ENCODE measurements around the gene CAPN1.
"Not testable (repeated sequence)": the region's sequence is repeated elsewhere in the genome, so short reads cannot be mapped to it uniquely, and the experiment has no call there.

The CAPN1 gene

GRCh38 chr11:65181569-65182257 is at the start of gene CAPN1:
Gene CAPN1 (plus strand): TSS chr11:65181928. CDS start chr11:65182702, 774 bp downstream.
- no peak for FAIRE-seq

DNA sequence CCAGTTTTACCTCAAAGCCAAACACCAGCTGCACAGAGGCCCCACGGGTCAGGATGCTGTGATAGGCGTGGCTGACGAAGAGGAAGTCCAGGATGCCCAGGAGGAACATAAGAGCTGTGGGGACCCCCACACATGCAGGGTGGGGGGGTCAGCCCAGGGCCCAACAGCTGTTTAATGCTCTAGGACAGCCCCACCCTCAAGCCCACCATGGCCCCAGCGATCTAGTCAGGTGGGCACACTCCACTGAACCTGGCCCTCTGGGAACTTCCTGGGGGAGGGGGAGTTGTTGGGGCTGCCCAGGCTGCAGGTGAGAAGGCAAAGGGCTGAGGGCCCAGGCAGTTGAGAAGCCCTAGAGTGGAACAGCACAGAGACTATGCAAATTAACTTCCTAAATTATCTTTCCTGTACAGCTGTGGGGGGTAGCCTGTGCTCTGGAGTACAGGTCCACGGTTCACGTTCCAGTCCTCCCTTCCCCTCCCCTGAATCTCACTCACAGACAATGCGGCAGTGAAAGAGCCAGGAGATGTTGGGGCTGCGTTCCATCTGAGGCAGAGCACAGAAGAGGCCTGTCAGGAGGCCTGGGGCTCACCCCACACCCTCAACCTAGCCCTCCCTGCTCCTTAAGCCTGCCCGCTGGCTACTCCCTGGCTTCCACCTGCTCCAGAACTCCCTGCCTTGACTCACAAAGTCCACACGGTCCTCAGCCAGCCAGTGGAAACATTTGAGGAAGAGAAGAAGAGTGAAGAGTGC is 49.3 kb upstream of the CAPN1 start:
- no peak for FAIRE-seq

- no peak for FAIRE-seq
Measured at GRCh38 chr11:65132988-65133700, 48.6 kb upstream of the CAPN1 start.

DNA sequence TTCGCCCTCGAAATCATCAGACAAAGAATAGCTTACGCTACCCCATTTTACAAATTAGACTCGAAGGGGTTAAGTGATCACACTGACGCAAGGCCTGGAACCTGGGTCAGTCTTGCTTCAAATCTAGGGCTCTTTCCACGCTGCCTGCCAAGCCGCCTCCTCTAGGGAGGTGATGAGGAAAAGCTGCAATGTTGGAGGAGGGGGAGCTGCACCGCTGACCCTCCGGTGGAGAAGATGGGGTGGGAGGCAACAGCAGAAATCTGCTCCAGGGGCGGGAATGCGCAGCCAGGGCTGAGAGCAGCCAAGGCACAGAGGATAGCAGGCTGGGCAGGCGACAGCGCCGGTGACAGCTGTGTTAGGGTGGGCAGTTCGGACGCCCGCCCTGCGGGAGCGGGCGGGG is 48.0 kb upstream of the CAPN1 start:
- FAIRE-seq, result no peak

GRCh38 chr11:65134240-65134951 is 47.3 kb upstream of the CAPN1 start, which contains the start of gene SYVN1:
Gene SYVN1 (minus strand): TSS chr11:65134519. CDS start chr11:65133601, 918 bp downstream.
- FAIRE-seq, result no peak

GRCh38 chr11:65134952-65135632 is 46.6 kb upstream of the CAPN1 start:
- peak; percentile 94 for FAIRE-seq

GRCh38 chr11:65135633-65136145 is 46.0 kb upstream of the CAPN1 start:
- FAIRE-seq, result no peak

- no peak for FAIRE-seq
Measured at GRCh38 chr11:65136515-65137096, 45.1 kb upstream of the CAPN1 start.

DNA sequence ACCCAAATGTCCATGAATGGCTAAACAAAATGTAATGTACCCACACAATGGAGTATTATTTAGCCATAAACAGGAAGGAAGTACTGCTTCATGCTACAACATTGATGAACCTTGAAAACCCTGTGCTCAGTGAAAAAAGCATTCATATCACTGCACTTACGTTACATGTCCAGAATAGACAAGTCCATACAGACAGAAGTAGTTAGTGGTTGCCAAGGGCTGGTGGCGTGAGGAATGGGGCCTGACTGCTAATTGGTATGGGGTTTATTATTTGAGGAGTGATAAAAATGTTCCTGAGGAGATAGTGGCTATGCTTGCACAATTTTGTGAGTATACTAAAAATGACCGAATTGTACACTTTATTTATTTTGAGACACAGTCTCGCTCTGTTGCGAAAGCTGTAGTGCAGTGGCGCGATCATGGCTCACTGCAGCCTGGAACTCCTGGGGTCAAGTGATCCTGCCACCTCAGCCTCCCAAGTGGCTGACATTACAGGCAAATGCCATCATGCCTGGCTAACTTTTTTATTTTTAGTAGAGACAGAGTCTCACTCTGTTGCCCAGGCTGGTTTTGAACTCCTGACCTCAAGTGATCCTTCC is 39.7 kb upstream of the CAPN1 start:
- FAIRE-seq, result no peak

DNA sequence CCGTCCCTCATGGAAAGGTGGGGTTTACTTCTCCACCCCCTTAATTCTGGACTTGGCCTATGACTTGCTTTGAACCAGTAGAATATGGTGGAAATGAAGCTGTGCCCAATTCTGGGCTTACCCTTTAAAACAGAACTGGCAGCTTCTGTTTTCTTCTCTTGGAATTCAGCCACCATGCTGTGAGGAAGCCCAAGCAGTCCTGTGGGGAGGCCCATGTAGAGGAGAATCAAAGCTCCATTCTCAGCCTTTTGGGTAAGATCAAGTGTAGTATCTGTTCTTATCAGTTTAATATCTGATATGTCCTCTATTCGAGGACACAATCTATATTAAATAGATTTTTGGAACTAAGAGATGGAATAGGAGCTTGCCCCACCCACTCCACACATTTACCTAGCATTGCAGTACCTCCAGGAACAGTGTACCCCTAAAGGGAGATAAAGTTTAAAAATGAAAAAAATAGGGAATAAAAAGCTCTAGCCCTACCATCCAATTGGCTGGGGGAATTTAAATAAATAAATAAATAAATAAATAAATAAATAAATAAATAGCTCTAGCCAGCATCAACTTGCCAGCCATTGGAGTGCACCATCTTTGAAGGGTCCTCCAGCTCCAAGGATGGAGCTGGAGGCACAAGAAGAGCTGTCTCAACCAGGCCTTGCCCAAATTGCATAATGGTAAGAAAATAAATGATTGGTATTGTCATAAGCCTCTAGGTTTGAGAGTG is 34.2 kb upstream of the CAPN1 start:
- no peak for FAIRE-seq

GRCh38 chr11:65148657-65149056 is 33.1 kb upstream of the CAPN1 start:
- no peak for FAIRE-seq

- FAIRE-seq, result not testable (repeated sequence)
Measured at GRCh38 chr11:65150131-65150508, 31.6 kb upstream of the CAPN1 start.

GRCh38 chr11:65150509-65151299 is 31.0 kb upstream of the CAPN1 start:
- no peak for FAIRE-seq

DNA sequence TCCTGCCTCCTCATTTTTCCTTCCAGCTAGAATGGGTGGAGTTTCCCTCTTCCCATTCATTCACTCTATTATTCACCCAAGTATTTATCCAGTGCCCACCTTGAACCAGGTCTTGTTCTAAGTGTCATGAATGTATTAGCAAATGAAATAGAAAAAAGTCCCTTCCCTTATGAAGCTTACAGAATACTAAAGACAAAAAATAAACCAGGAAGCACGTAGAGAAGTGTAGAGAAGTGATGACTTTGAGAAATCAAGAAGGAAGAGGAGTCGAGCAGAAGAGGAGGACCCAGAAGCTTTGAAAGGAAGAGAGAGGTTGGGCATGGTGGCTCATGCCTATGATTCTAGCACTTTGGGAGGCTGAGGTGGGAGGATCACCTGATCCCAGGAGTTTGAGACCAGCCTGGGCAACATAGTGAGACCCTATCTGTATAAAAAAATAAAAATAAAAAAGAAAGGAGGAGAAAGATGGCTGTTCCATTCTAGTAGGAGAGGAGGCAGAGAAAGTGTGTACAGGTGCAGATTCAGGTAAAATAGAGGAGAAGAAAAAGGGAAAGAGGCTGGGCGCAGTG is 30.3 kb upstream of the CAPN1 start:
- FAIRE-seq, result no peak

GRCh38 chr11:65152122-65152521 is 29.6 kb upstream of the CAPN1 start:
- no peak for FAIRE-seq

- FAIRE-seq, result no peak
Measured at GRCh38 chr11:65156256-65156655, 25.5 kb upstream of the CAPN1 start.

- FAIRE-seq, result no peak
Measured at GRCh38 chr11:65156926-65157325, 24.8 kb upstream of the CAPN1 start.

DNA sequence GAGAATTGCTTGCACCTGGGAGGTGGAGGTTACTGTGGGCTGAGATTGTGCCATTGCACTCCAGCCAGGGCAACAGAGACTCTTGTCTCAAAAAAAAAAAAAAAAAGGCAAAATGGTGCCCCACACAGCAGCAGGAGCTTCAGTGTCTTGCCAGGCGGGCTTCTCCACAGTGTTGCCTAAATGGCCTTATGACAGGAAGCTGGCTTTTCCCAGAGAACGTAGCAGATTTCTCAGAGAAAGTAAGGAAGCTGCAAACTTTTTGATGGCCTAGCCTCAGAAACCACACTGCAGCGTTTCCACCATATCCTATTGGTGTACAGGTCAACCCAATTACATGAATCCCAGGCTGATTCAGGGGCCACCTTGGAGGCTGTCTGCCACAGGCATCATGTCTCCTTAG is 24.4 kb upstream of the CAPN1 start:
- no peak for FAIRE-seq

DNA sequence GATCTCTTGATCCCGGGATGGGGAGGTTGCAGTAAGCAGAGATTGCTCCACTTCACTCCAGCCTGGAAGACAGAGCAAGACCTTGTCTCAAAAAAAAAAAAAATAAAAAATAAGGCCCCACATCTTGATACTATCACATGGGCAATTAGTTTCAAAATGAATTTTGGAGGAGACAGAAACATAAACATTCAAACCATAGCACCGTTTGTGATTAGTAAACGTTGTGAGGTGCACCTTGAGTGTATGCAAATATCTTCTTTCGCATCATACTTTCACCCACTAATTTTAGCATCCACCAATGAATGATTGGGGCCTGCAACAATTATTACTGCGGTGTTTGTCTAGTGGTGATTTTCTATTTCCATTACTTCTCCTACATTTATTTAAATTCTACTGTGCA is 22.7 kb upstream of the CAPN1 start:
- FAIRE-seq, result no peak

DNA sequence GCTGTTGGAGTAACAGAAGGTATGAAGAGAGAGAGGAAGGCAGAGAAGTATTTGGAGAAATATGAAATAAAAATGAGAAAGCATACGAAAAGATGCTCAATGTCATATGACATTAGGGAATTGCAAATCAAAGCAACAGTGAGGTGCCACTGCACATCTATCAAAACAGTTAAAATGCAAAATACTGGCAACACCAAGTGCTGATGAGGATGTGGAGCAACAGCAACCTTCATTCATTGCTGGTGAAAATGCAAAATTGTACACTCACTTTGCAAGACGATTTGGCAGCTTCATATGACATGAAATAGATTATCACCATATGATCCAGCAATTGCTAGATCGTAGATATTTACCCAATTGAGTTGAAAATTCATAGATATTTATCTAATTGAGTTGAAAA is 21.1 kb upstream of the CAPN1 start:
- FAIRE-seq, result no peak
